Activated T-cell treated with anti-CD3 and anti-CD28 coated beads, Interleukin-2, amount 50 U/mL, for 1 hour (primary cell): Measurements from ENCODE around the gene PLXNA4.
"Not testable (repeated sequence)": the region's sequence is repeated elsewhere in the genome, so short reads cannot be mapped to it uniquely, and the experiment has no call there.

ENCODE experiments used
- DNase-seq: peaks from one replicate; pipeline ENCODE4 v3.0.0-alpha.2; 2020

PLXNA4 gene, protein sequence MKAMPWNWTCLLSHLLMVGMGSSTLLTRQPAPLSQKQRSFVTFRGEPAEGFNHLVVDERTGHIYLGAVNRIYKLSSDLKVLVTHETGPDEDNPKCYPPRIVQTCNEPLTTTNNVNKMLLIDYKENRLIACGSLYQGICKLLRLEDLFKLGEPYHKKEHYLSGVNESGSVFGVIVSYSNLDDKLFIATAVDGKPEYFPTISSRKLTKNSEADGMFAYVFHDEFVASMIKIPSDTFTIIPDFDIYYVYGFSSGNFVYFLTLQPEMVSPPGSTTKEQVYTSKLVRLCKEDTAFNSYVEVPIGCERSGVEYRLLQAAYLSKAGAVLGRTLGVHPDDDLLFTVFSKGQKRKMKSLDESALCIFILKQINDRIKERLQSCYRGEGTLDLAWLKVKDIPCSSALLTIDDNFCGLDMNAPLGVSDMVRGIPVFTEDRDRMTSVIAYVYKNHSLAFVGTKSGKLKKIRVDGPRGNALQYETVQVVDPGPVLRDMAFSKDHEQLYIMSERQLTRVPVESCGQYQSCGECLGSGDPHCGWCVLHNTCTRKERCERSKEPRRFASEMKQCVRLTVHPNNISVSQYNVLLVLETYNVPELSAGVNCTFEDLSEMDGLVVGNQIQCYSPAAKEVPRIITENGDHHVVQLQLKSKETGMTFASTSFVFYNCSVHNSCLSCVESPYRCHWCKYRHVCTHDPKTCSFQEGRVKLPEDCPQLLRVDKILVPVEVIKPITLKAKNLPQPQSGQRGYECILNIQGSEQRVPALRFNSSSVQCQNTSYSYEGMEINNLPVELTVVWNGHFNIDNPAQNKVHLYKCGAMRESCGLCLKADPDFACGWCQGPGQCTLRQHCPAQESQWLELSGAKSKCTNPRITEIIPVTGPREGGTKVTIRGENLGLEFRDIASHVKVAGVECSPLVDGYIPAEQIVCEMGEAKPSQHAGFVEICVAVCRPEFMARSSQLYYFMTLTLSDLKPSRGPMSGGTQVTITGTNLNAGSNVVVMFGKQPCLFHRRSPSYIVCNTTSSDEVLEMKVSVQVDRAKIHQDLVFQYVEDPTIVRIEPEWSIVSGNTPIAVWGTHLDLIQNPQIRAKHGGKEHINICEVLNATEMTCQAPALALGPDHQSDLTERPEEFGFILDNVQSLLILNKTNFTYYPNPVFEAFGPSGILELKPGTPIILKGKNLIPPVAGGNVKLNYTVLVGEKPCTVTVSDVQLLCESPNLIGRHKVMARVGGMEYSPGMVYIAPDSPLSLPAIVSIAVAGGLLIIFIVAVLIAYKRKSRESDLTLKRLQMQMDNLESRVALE (N-terminal part only)

GRCh38 chr7:132575982-132576720 lies at the start of gene PLXNA4:
TSS of gene PLXNA4 (minus strand) at chr7:132576470. CDS start at chr7:132508693, 67,777 bp downstream.
- no peak for DNase-seq

DNA sequence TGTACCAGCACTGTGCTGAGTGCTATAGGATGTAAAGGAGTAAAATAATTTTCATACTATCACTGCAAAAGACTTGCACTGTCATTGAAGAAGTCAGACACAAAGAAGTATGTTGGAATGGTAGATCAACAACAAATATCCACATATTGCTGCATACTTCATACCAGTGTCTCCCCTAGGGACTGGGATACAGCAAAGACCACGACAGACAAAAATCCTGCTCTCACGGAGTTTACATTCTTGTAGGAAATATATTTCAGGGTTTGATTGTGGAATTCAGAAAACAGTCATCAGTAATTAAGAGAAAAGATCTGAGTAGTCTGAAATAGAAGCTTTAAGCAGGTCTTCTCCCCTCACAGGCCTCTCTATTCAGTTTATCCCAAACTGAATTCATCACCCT lies 49.4 kb upstream of the PLXNA4 start:
- no peak for DNase-seq

- DNase-seq: no peak
These were observed 45.8 kb upstream of the PLXNA4 start for GRCh38 chr7:132622081-132622480.

DNA sequence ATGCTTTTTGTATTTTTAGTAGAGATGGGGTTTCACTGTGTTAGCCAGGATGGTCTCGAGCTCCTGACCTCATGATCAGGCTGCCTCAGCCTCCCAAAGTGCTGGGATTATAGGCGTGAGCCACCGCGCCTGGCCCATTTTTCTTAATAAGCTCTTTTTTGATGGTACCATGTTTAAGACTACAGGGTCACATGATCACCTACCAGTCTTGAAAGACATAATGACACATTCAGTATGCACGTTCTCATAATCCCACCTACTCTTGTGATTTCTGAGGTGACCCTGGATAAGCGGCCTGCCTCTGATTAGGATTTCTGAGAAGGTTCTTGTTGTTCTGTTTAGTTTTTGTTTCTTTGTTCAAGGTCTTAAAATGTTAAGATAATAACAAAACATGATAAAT lies 43.7 kb upstream of the PLXNA4 start:
- DNase-seq: no peak

- DNase-seq: no peak
These were observed 42.7 kb upstream of the PLXNA4 start for GRCh38 chr7:132618956-132619305.

- DNase-seq: no peak
These were observed 42.1 kb upstream of the PLXNA4 start for GRCh38 chr7:132618271-132618955.

GRCh38 chr7:132614428-132615318 lies 38.4 kb upstream of the PLXNA4 start:
- DNase-seq: no peak

DNA sequence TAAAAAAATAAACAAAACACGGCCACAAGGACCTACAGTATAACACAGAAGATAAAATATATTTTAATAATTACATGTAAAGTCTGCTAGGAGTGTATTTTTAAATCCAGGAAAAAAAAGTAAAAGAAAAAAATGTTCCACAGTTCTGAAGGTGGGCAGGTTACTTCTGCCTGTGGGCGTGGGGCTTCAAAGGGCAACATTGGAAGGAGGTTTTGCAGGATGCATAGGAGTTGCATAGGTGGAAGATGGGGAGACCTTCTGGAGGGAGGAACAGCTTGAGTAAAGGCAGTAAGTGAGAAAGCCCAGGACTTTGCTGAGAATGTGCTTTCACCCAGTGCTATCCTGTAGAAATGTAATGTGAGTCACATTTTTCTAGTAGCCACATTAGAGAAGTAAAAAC lies 37.5 kb upstream of the PLXNA4 start:
- no peak for DNase-seq

DNA sequence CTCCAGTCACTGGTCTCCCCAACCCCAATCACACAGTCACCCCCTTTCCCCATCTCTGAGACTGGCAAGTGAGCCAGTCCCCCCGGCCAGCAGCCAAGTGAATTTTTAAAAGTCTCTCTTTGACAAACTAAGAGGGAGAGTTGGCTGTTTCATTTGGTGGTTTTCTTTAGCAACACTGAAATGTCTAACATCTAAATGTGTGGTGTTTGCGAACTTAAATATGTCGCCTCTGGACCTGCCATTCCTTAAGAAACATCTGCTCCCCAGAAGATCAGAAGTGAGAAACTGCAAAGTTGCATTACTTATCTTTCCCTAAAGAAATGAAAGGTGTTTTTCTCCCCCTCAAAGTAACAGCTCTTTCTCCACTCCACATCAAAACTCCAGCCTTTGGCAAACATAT lies 34.7 kb upstream of the PLXNA4 start:
- no peak for DNase-seq

- no peak for DNase-seq
These were observed 33.7 kb upstream of the PLXNA4 start for GRCh38 chr7:132609906-132610520.

- DNase-seq: no peak
These were observed 33.0 kb upstream of the PLXNA4 start for GRCh38 chr7:132609222-132609621.

DNA sequence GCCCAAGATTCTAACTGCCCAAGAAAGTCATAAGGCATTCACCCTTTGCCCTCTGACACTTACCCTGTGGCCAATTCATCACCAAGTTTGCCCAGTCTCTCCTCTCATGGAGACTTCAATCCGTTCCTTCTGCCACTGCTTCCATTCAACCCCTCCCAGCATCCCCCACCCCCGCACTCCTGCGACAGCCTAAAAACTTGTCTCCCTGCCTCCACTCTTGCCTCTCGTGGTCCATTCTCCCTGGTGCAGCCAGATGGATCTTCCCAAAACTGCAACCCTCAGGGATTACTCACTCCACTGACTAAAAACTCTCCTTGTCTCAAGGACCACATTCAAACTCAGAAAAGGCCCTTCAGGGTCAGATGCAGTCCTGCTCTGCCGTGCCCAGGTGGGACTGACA lies 32.3 kb upstream of the PLXNA4 start:
- no peak for DNase-seq

- no peak for DNase-seq
These were observed 31.4 kb upstream of the PLXNA4 start for GRCh38 chr7:132607656-132608055.

DNA sequence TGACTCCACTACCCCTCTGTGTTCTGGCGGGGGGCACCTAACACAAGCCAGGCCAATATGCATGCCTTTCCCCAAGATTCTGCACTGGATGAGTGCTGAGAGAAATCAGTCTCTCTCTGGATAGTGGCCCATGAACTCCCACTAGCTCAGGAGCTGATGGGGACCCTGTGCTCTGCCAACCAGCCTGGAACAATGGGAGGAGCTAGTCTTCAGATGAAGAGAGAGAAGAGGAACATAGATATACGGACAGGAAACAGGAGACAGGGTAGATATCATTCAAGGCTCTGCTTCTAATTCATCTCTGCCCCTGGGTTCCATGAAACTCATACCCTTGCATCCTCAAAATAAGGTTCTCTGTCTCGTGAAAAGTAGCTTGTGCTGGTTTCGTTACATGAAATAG lies 27.9 kb upstream of the PLXNA4 start:
- no peak for DNase-seq

DNA sequence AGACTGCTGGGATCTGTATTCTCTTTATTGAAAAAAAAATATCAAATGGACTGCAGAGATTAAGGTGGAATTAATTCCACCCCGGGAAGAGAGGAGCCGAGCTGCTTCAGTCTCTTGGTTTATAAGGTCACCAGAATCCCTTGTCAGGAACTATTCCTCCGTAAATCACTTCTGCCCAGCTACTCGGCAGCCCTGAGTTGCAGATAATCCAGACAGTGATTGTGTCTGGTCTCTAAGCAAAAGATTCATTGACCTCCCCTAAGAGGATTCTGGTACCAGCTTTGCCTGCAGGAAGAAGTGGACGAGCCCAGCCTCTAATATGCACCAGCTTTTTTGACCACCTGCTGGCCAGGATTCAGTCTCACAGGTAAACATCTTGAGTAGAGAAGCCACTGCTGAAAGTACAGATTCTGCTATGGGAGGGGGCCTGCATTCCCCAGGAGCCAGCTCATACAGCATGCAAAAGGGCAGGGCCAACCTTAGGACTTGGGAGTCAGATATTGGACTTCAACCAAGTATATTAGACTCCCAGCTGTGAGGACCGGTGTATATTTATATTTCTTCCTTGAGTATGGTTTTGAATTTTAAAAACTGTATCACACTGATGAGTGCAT lies 27.1 kb upstream of the PLXNA4 start:
- DNase-seq: no peak

GRCh38 chr7:132601783-132602182 lies 25.5 kb upstream of the PLXNA4 start:
- no peak for DNase-seq

GRCh38 chr7:132596588-132596987 lies 20.3 kb upstream of the PLXNA4 start:
- no peak for DNase-seq

DNA sequence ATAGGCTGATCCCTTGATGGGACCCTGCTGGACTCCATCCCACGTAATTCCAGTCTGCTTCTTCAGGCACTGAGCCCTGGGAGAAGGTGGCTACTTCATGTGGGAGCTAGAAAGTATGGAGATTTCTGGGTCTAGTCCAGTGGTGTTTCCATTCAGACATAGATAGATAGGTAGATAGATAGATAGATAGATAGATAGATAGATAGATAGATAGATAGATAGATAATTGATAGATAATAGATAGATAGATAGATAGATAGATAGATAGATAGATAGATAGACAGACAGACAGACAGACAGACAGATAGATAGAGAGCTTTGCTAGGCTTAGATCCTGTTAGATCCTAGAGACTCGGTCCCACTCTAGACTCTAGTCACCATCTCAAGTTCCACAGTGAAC lies 18.5 kb upstream of the PLXNA4 start:
- DNase-seq: not testable (repeated sequence)

GRCh38 chr7:132592936-132593335 lies 16.7 kb upstream of the PLXNA4 start:
- DNase-seq: no peak
